T-helper 17 cell (primary cell): ENCODE data around the gene TMEM192. TPM values are rescaled to one million over a fixed set of nuclear protein-coding genes. Genes with fewer than 3 reads are reported as not detected.
A peak's percentile ranks its signal among the peaks of the same experiment; 100 is the strongest.
"Not testable (repeated sequence)": the region's sequence is repeated elsewhere in the genome, so short reads cannot be mapped to it uniquely, and the experiment has no call there.

ENCODE experiments used
- ATAC-seq: fragments of 150-1000 bp; cut with Tn5 transposase; 2 replicates; pipeline ENCODE4 v1.10.0; 2021; ENCODE audit warnings: mild to moderate bottlenecking, moderate library complexity
- DNase-seq, 3 donors: peaks; one replicate each; pipeline versions ENCODE4 v3.0.0 to v3.0.0-alpha.2; 2020 to 2021
- H3K9me3 ChIP-seq: one replicate; pipeline ENCODE4 v1.7.0; 2013; ENCODE audit warnings: low read length, mild to moderate bottlenecking; ENCODE audit not compliant: control insufficient read depth, poor library complexity, severe bottlenecking
- H3K27ac Mint-ChIP-seq: one replicate; pipeline ENCODE4 v1.8.0; 2022; ENCODE audit warnings: mild to moderate bottlenecking, moderate library complexity, mixed read lengths
- H3K27me3 Mint-ChIP-seq: one replicate; pipeline ENCODE4 v1.8.0; 2022; ENCODE audit warnings: mixed read lengths
- H3K36me3 Mint-ChIP-seq: one replicate; pipeline ENCODE4 v1.8.0; 2022; ENCODE audit warnings: low read depth, mixed read lengths
- H3K4me1 Mint-ChIP-seq: one replicate; pipeline ENCODE4 v1.8.0; 2022; ENCODE audit warnings: mild to moderate bottlenecking, mixed read lengths
- H3K4me3 Mint-ChIP-seq: one replicate; pipeline ENCODE4 v1.8.0; 2022; ENCODE audit warnings: mild to moderate bottlenecking, moderate library complexity, mixed read lengths
- total RNA-seq, 4 donors: library from RNA in 2 of 4; stranded (reverse) in 2 of 4; gene quantifications; one replicate each; pipeline ENCODE4 v1.2.3 and lab custom pipeline; 2022 to 2026

TMEM192 gene
- total RNA-seq, 2 donors from 2014 or later, result 6.7 to 7.0 TPM

DNA sequence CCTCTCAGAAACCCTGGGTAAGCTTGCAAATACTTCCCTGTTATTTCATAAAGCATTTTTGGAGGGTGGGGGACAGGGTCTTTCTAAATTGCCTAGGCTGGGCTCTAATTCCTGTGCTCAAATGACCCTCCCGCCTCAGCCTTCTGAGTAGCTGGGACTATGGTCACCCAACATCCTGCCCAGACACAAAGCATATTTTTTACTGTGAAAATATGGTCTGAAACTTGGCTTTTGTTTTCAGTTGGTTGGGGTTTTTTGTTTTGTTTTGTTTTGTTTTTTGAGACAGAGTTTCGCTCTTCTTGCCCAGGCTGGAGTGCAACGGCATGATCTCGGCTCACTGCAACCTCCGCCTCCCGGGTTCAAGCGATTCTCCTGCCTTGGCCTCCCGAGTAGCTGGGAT is 86.9 kb downstream of the TMEM192 start:
- not testable (repeated sequence) for DNase-seq, H3K36me3 Mint-ChIP-seq, H3K4me3 Mint-ChIP-seq, ATAC-seq, H3K9me3 ChIP-seq, H3K4me1 Mint-ChIP-seq
- peak overlapping the region; percentile 56 for H3K27ac Mint-ChIP-seq
- peaks cover 21% of the 10 kb centered on the region for H3K27me3 Mint-ChIP-seq

Other genes starting within 250 kb of the TMEM192 start
- not detected for gene APELA, start 235.7 kb downstream of the TMEM192 start, total RNA-seq
- gene TRIM61, start 135.2 kb downstream of the TMEM192 start, total RNA-seq, result under 1 TPM in 1 of 2 donors, not detected in 1; 0.45 TPM
- gene TRIM60, start 80.9 kb downstream of the TMEM192 start, total RNA-seq, result not detected
- not detected for gene TRIM75, start 59.0 kb downstream of the TMEM192 start, total RNA-seq
- gene KLHL2, start 94.7 kb upstream of the TMEM192 start, total RNA-seq, result 10 to 100 TPM; 14.9 to 16.7 TPM
- 10 to 100 TPM; 12.1 to 15.2 TPM for gene MSMO1, start 214.8 kb upstream of the TMEM192 start, total RNA-seq